Thyroid gland (tissue), 4 donors: Measurements from ENCODE around the gene BRINP1. TPM values are rescaled to one million over a fixed set of nuclear protein-coding genes. Genes with fewer than 3 reads are reported as not detected.
A peak's percentile ranks its signal among the peaks of the same experiment; 100 is the strongest.

Experiments
- DNase-seq, 2 donors: peaks; one replicate each; pipeline ENCODE4 v3.0.0-alpha.2; 2019
- H3K27ac ChIP-seq, 3 donors: fragments of 200-600 bp; sonication (generic); 1 replicate in 2 of 3; 2 replicates in 1 of 3; pipeline ENCODE4 v1.5.1; 2016 to 2019; ENCODE audit warnings: mild to moderate bottlenecking in 1 of 3, moderate library complexity in 1 of 3
- H3K27me3 ChIP-seq: fragments of 200-600 bp; sonication (generic); one replicate; pipeline ENCODE4 v1.5.1; 2019
- H3K36me3 ChIP-seq, 2 donors: fragments of 200-600 bp; sonication (generic); one replicate each; pipeline ENCODE4 v1.5.1; 2016 to 2019
- H3K4me1 ChIP-seq, 2 donors: fragments of 200-600 bp; sonication (generic); one replicate each; pipeline ENCODE4 v1.5.1; 2017 to 2019
- H3K4me3 ChIP-seq, 3 donors: fragments of 200-600 bp; sonication (generic); replicated peaks in 1 of 3; 1 replicate in 2 of 3; 2 replicates in 1 of 3; pipeline ENCODE4 v1.5.1; 2016; ENCODE audit warnings: mild to moderate bottlenecking in 1 of 3
- H3K9me3 ChIP-seq: fragments of 200-600 bp; sonication (generic); one replicate; pipeline ENCODE4 v1.5.1; 2017
- POLR2A ChIP-seq, 2 donors: fragments of 450-650 bp; IDR thresholded peaks; one replicate each; pipeline ENCODE4 v1.6.1; 2017; ENCODE audit warnings: antibody characterized with exemption in 2 of 2, mild to moderate bottlenecking in 2 of 2, moderate library complexity in 1 of 2
- WGBS, 2 donors: methylation state at CpG; one replicate each; pipeline ENCODE4 v1.1.5; 2017; 5-methylcytosine and 5-hydroxymethylcytosine counted together
- intact Hi-C: fragments of 100-400 bp; cut with DNase I; formaldehyde crosslinking; loops from one replicate; pipeline ENCODE4 v1.15.1; 2023
- total RNA-seq, 4 donors: library from RNA; depleted of rRNA; stranded (reverse); fragments of >200 nt; gene quantifications; one replicate each; pipeline ENCODE4 v1.2.3, GENCODE V29; 2016
- TF ChIP-seq, protein P1 (sequence below), 6 experiments: fragments of 200-600 bp in 3 of 6; fragments of 450-650 bp in 3 of 6; sonication (generic) in 3 of 6; IDR thresholded peaks; one replicate each; pipeline ENCODE4 v1.5.1; 2016 to 2019; ENCODE audit warnings: antibody characterized with exemption in 6 of 6, mild to moderate bottlenecking in 2 of 6, inconsistent platforms in 1 of 6, moderate library complexity in 1 of 6

Gene BRINP1
- total RNA-seq, 4 donors from 2014 or later = 0.67 to 1.1 (median 0.93) TPM; not detected in 1

DNA sequence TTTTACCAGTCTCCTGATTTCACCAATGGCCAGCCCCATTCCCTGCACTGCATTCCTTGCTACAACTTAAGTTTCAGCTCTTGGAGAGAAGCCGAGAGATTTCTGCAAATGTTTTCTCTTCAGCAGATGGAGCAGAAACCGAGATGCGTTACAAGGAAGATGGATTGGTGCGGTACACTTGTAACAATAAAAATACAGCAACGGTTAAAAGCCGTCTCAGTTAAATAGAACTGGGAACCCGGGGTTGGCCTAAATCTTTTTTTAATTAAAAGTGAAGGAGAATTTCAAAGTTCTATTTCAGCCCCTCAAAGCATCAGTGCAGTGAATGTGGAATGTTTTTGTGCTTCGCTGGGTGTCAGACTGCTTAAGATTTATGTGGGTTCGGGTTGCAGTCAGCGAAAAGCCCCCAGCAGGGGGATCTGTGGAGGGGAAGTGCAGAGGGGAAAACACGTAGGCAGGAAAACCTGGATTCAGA lies 19.8 kb downstream of the BRINP1 start:
- 11 to 15% methylated on average over 11 of the region's 11 CpGs for WGBS, 2 donors
- no peaks in the 10 kb centered on the region for H3K4me1 ChIP-seq
- TF ChIP-seq, protein P1, sequence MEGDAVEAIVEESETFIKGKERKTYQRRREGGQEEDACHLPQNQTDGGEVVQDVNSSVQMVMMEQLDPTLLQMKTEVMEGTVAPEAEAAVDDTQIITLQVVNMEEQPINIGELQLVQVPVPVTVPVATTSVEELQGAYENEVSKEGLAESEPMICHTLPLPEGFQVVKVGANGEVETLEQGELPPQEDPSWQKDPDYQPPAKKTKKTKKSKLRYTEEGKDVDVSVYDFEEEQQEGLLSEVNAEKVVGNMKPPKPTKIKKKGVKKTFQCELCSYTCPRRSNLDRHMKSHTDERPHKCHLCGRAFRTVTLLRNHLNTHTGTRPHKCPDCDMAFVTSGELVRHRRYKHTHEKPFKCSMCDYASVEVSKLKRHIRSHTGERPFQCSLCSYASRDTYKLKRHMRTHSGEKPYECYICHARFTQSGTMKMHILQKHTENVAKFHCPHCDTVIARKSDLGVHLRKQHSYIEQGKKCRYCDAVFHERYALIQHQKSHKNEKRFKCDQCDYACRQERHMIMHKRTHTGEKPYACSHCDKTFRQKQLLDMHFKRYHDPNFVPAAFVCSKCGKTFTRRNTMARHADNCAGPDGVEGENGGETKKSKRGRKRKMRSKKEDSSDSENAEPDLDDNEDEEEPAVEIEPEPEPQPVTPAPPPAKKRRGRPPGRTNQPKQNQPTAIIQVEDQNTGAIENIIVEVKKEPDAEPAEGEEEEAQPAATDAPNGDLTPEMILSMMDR (IDR thresholded peaks at IDR 0.05) = no peak
- TF ChIP-seq POLR2A (IDR thresholded peaks at IDR 0.05) = no peak
- H3K36me3 ChIP-seq = no peaks in the 10 kb centered on the region
- H3K9me3 ChIP-seq = no peaks in the 10 kb centered on the region
- no peak for DNase-seq
- no peak overlapping the region for H3K27ac ChIP-seq
- no peak overlapping the region for H3K4me3 ChIP-seq
- no peaks in the 10 kb centered on the region for H3K27me3 ChIP-seq
- intact Hi-C loops = no loop called here

DNA sequence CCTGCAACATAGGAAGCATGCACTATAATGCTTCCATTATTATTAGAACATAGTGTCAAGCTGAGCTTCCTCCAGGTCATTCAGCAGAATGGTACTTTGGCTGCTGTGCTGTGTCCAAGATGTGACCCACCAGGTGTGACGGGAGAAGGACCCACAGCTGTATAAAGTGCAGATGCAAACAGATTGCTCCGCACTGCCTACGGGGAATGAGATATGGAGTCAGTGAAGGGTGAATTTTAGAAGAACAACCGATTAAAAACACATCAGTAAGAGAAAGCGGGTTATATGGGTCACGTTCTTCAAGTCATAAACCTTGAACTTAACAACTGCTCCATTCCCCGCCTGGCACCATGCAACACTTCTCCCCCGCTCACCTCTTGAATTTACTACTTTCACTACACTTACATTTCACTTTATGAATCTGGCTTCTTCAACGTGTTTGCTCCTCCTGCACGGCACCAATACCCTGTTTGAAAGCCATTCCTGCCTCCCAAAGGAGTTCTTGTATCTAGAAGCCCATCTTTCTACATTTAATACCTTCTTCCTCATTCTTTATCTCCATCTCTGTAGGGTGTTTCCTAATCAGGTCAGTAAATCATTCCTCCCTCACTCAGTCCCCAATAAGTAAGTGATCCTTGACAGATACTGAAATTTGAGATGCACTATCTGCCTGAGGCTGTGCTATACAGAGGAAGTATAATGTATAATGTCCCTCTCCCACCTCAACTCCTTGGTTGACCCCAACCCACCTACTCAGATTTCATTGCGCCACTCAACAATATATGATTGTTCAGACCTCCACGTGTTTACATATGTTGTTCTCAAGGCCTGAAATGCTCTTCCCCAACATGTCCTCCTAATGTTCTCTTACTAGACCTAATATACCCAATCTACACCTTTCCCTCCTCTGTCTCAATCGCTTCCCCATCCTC lies 25.9 kb downstream of the BRINP1 start:
- no peaks in the 10 kb centered on the region for H3K36me3 ChIP-seq
- no peaks in the 10 kb centered on the region for H3K4me1 ChIP-seq
- TF ChIP-seq, protein P1 (IDR thresholded peaks at IDR 0.05) = no peak
- TF ChIP-seq POLR2A (IDR thresholded peaks at IDR 0.05) = no peak
- 46 to 49% methylated on average over 13 of the region's 13 CpGs for WGBS, 2 donors
- H3K4me3 ChIP-seq = no peak overlapping the region
- intact Hi-C loops = no loop called here
- H3K9me3 ChIP-seq = no peaks in the 10 kb centered on the region
- peak in 1 of 2 donors; percentile 2 for DNase-seq
- no peak overlapping the region for H3K27ac ChIP-seq
- H3K27me3 ChIP-seq = no peaks in the 10 kb centered on the region

DNA sequence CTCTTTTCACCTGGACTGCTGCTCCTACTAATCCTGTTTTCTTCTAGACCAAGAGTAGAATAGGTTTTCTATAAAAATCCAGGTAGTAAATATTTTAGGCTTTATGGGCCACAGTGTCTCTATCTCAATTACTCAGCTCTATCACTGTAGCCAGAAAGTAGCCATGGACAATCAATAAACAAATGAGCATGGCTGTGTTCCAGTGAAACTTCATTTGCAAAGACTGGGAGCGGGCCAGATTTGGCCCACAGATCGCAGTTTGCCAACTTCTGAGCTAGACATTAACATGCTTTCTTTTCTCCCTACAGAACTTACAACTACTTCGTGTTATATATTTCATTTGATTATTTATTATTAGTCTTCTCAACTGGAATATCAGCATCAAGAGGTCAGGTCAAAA lies 30.2 kb downstream of the BRINP1 start:
- WGBS, 2 donors = 89% methylated on average over 3 of the region's 3 CpGs
- TF ChIP-seq, protein P1 (IDR thresholded peaks at IDR 0.05) = no peak
- TF ChIP-seq POLR2A (IDR thresholded peaks at IDR 0.05) = no peak
- intact Hi-C loops = no loop called here
- no peaks in the 10 kb centered on the region for H3K27me3 ChIP-seq
- no peaks in the 10 kb centered on the region for H3K9me3 ChIP-seq
- no peaks in the 10 kb centered on the region for H3K36me3 ChIP-seq
- no peaks in the 10 kb centered on the region for H3K4me1 ChIP-seq
- H3K27ac ChIP-seq = no peak overlapping the region
- H3K4me3 ChIP-seq = no peak overlapping the region
- DNase-seq = no peak

DNA sequence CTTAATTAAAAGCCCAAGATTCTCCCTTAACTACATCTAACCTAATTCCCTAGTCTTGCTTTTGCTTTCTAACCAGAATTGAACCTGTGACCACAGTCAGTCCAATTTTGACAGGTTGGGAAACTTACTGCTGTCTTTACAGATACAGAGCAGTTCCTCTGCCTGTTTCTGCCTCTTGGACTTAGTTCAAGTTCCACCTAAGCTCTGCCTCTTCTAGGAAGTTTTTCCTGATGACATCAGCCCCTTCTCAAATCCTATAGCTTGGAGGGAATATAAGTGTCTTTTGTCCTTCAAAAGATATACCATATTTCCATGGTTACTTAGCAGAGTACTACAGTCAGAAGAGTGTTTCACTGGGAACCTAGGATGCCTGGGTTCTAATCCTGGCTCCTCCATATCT lies 31.7 kb downstream of the BRINP1 start:
- no peak for TF ChIP-seq POLR2A (IDR thresholded peaks at IDR 0.05)
- TF ChIP-seq, protein P1 (IDR thresholded peaks at IDR 0.05) = no peak
- intact Hi-C loops = no loop called here

DNA sequence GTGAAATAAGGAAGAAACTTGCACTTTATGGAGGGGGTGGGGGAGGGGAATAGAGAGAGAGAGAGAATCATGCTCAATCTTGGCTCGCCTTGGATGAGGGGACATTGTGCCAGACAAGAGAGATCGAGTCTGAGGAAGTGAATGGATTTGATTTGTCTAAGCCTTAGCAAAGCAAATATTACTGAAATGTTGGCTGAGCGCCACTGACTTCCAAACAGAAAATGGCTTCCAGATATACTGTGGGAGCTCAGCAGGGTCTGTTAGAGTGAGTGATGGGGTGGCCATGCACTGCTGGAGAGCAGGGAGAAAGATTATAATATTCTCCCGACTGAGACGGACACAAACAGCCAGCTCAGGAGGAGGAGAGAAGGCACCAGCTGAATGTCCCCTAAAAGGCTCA lies 34.5 kb downstream of the BRINP1 start:
- Histone ChIP-seq H3K36me3 (no peaks in the 10 kb centered on the region), H3K27me3 (no peaks in the 10 kb centered on the region), H3K4me1 (no peaks in the 10 kb centered on the region), H3K27ac (no peak overlapping the region), H3K4me3 (no peak overlapping the region), H3K9me3 (no peaks in the 10 kb centered on the region)
- 58 to 63% methylated on average over 5 of the region's 5 CpGs for WGBS, 2 donors
- DNase-seq = no peak
- intact Hi-C loops = no loop called here
- TF ChIP-seq, protein P1 (IDR thresholded peaks at IDR 0.05) = no peak
- no peak for TF ChIP-seq POLR2A (IDR thresholded peaks at IDR 0.05)

More for the DNA sequence above, 31.7 kb downstream of the BRINP1 start:
- H3K27me3 ChIP-seq = no peaks in the 10 kb centered on the region
- H3K4me3 ChIP-seq = no peak overlapping the region
- no peaks in the 10 kb centered on the region for H3K4me1 ChIP-seq
- no peaks in the 10 kb centered on the region for H3K9me3 ChIP-seq
- H3K27ac ChIP-seq = no peak overlapping the region
- H3K36me3 ChIP-seq = no peaks in the 10 kb centered on the region
- no peak for DNase-seq
